Measurements from ENCODE around the gene PROKR1.
A peak's percentile ranks its signal among the peaks of the same experiment; 100 is the strongest.

The PROKR1 gene

GRCh38 chr2:68620772-68621171 is 22.6 kb upstream of the PROKR1 start:
- no peaks in the 10 kb centered on the region for H3K4me1 ChIP-seq (ENCODE audit: insufficient read depth, low read length)
- no peak overlapping the region for H3K27ac ChIP-seq (ENCODE audit: low read depth, low read length)
- H3K4me3 ChIP-seq (ENCODE audit: low read length), result no peak overlapping the region
- H3K36me3 ChIP-seq (ENCODE audit: insufficient read depth, low read length), result no peaks in the 10 kb centered on the region
- H3K27me3 ChIP-seq (ENCODE audit: insufficient read depth, low read length), result no peaks in the 10 kb centered on the region
- peaks cover 6% of the 10 kb centered on the region; the same call in 1 of the 2 replicates for H3K9me3 ChIP-seq (ENCODE audit: insufficient read depth, low read depth, low read length)
- H3K9ac ChIP-seq (ENCODE audit: low read depth, low read length), result no peak overlapping the region

GRCh38 chr2:68623820-68624219 is 19.6 kb upstream of the PROKR1 start:
- Histone ChIP-seq H3K4me3 (ENCODE audit: low read length) (no peak overlapping the region), H3K27ac (ENCODE audit: low read depth, low read length) (no peak overlapping the region), H3K27me3 (ENCODE audit: insufficient read depth, low read length) (no peaks in the 10 kb centered on the region), H3K9me3 (ENCODE audit: insufficient read depth, low read depth, low read length) (peaks cover 6% of the 10 kb centered on the region; the same call in 1 of the 2 replicates), H3K4me1 (ENCODE audit: insufficient read depth, low read length) (no peaks in the 10 kb centered on the region), H3K36me3 (ENCODE audit: insufficient read depth, low read length) (no peaks in the 10 kb centered on the region), H3K9ac (ENCODE audit: low read depth, low read length) (no peak overlapping the region)
- WGBS, result 97% methylated on average over 6 of the region's 6 CpGs

- Histone ChIP-seq H3K27ac (ENCODE audit: low read depth, low read length) (no peak overlapping the region), H3K36me3 (ENCODE audit: insufficient read depth, low read length) (no peaks in the 10 kb centered on the region), H3K27me3 (ENCODE audit: insufficient read depth, low read length) (no peaks in the 10 kb centered on the region), H3K9me3 (ENCODE audit: insufficient read depth, low read depth, low read length) (peaks cover 3% of the 10 kb centered on the region; the same call in 1 of the 2 replicates), H3K9ac (ENCODE audit: low read depth, low read length) (no peak overlapping the region), H3K4me3 (ENCODE audit: low read length) (no peak overlapping the region), H3K4me1 (ENCODE audit: insufficient read depth, low read length) (no peaks in the 10 kb centered on the region)
- WGBS, result 95% methylated on average over 3 of the region's 3 CpGs
Measured at GRCh38 chr2:68627615-68628014, 15.8 kb upstream of the PROKR1 start.

GRCh38 chr2:68632021-68632420 is 11.4 kb upstream of the PROKR1 start:
- WGBS, result 93% methylated on average over 3 of the region's 3 CpGs
- no peak overlapping the region for H3K9ac ChIP-seq (ENCODE audit: low read depth, low read length)

GRCh38 chr2:68637047-68637446 is 6.3 kb upstream of the PROKR1 start:
- 64% methylated on average over 3 of the region's 3 CpGs for WGBS
- H3K9ac ChIP-seq (ENCODE audit: low read depth, low read length), result no peak overlapping the region
- peaks cover 2% of the 10 kb centered on the region for H3K27me3 ChIP-seq (ENCODE audit: insufficient read depth, low read length)
- no peak overlapping the region for H3K27ac ChIP-seq (ENCODE audit: low read depth, low read length)
- H3K9me3 ChIP-seq (ENCODE audit: insufficient read depth, low read depth, low read length), result no peaks in the 10 kb centered on the region
- H3K4me3 ChIP-seq (ENCODE audit: low read length), result no peak overlapping the region
- H3K36me3 ChIP-seq (ENCODE audit: insufficient read depth, low read length), result no peaks in the 10 kb centered on the region
- H3K4me1 ChIP-seq (ENCODE audit: insufficient read depth, low read length), result no peaks in the 10 kb centered on the region

More at GRCh38 chr2:68632021-68632420, 11.4 kb upstream of the PROKR1 start:
- Histone ChIP-seq H3K36me3 (ENCODE audit: insufficient read depth, low read length) (no peaks in the 10 kb centered on the region), H3K4me1 (ENCODE audit: insufficient read depth, low read length) (no peaks in the 10 kb centered on the region), H3K27ac (ENCODE audit: low read depth, low read length) (no peak overlapping the region), H3K4me3 (ENCODE audit: low read length) (no peak overlapping the region), H3K9me3 (ENCODE audit: insufficient read depth, low read depth, low read length) (no peaks in the 10 kb centered on the region), H3K27me3 (ENCODE audit: insufficient read depth, low read length) (no peaks in the 10 kb centered on the region)

GRCh38 chr2:68643874-68644485 is 601 bp downstream of the PROKR1 start:
- peaks cover 41% of the 10 kb centered on the region for H3K27me3 ChIP-seq (ENCODE audit: insufficient read depth, low read length)
- H3K4me1 ChIP-seq (ENCODE audit: insufficient read depth, low read length), result no peaks in the 10 kb centered on the region
- peak overlapping the region; percentile 76 for H3K4me3 ChIP-seq (ENCODE audit: low read length)
- H3K36me3 ChIP-seq (ENCODE audit: insufficient read depth, low read length), result no peaks in the 10 kb centered on the region
- peak overlapping the region; percentile 65 for H3K9ac ChIP-seq (ENCODE audit: low read depth, low read length)
- H3K27ac ChIP-seq (ENCODE audit: low read depth, low read length), result no peak overlapping the region
- no peaks in the 10 kb centered on the region for H3K9me3 ChIP-seq (ENCODE audit: insufficient read depth, low read depth, low read length)
- 7% methylated on average over 16 of the region's 17 CpGs for WGBS

- no peaks in the 10 kb centered on the region for H3K9me3 ChIP-seq (ENCODE audit: insufficient read depth, low read depth, low read length)
- H3K27ac ChIP-seq (ENCODE audit: low read depth, low read length), result no peak overlapping the region
- H3K4me3 ChIP-seq (ENCODE audit: low read length), result no peak overlapping the region
- no peaks in the 10 kb centered on the region for H3K36me3 ChIP-seq (ENCODE audit: insufficient read depth, low read length)
- no peaks in the 10 kb centered on the region for H3K4me1 ChIP-seq (ENCODE audit: insufficient read depth, low read length)
- H3K9ac ChIP-seq (ENCODE audit: low read depth, low read length), result no peak overlapping the region
- peaks cover 41% of the 10 kb centered on the region for H3K27me3 ChIP-seq (ENCODE audit: insufficient read depth, low read length)
Measured at GRCh38 chr2:68645523-68645922, 2.1 kb downstream of the PROKR1 start.

GRCh38 chr2:68646303-68646702 is 2.9 kb downstream of the PROKR1 start:
- Histone ChIP-seq H3K27ac (ENCODE audit: low read depth, low read length) (no peak overlapping the region), H3K4me3 (ENCODE audit: low read length) (no peak overlapping the region), H3K9me3 (ENCODE audit: insufficient read depth, low read depth, low read length) (no peaks in the 10 kb centered on the region), H3K4me1 (ENCODE audit: insufficient read depth, low read length) (no peaks in the 10 kb centered on the region), H3K36me3 (ENCODE audit: insufficient read depth, low read length) (no peaks in the 10 kb centered on the region), H3K9ac (ENCODE audit: low read depth, low read length) (no peak overlapping the region), H3K27me3 (ENCODE audit: insufficient read depth, low read length) (peaks cover 41% of the 10 kb centered on the region)
- WGBS, result 92% methylated on average over 1 of the region's 3 CpGs

GRCh38 chr2:68650645-68651044 is 7.3 kb downstream of the PROKR1 start:
- Histone ChIP-seq H3K9ac (ENCODE audit: low read depth, low read length) (no peak overlapping the region), H3K27ac (ENCODE audit: low read depth, low read length) (no peak overlapping the region), H3K4me1 (ENCODE audit: insufficient read depth, low read length) (peaks cover 8% of the 10 kb centered on the region; the same call in 1 of the 2 replicates), H3K9me3 (ENCODE audit: insufficient read depth, low read depth, low read length) (no peaks in the 10 kb centered on the region), H3K36me3 (ENCODE audit: insufficient read depth, low read length) (no peaks in the 10 kb centered on the region), H3K27me3 (ENCODE audit: insufficient read depth, low read length) (peaks cover 2% of the 10 kb centered on the region; the same call in 1 of the 2 replicates), H3K4me3 (ENCODE audit: low read length) (no peak overlapping the region)
- 100% methylated on average over 1 of the region's 1 CpG for WGBS

- no peak overlapping the region for H3K27ac ChIP-seq (ENCODE audit: low read depth, low read length)
- no peak overlapping the region for H3K4me3 ChIP-seq (ENCODE audit: low read length)
- H3K9ac ChIP-seq (ENCODE audit: low read depth, low read length), result no peak overlapping the region
- no peaks in the 10 kb centered on the region for H3K27me3 ChIP-seq (ENCODE audit: insufficient read depth, low read length)
- no peaks in the 10 kb centered on the region for H3K9me3 ChIP-seq (ENCODE audit: insufficient read depth, low read depth, low read length)
- H3K36me3 ChIP-seq (ENCODE audit: insufficient read depth, low read length), result no peaks in the 10 kb centered on the region
- H3K4me1 ChIP-seq (ENCODE audit: insufficient read depth, low read length), result peaks cover 8% of the 10 kb centered on the region; the same call in 1 of the 2 replicates
- 89% methylated on average over 9 of the region's 9 CpGs for WGBS
Measured at GRCh38 chr2:68653034-68653433, 9.7 kb downstream of the PROKR1 start.

GRCh38 chr2:68653538-68653982 is 10.2 kb downstream of the PROKR1 start:
- H3K27ac ChIP-seq (ENCODE audit: low read depth, low read length), result no peak overlapping the region
- 35% methylated on average over 8 of the region's 10 CpGs for WGBS
- H3K9ac ChIP-seq (ENCODE audit: low read depth, low read length), result no peak overlapping the region

GRCh38 chr2:68658266-68658665 is 14.9 kb downstream of the PROKR1 start:
- Histone ChIP-seq H3K4me1 (ENCODE audit: insufficient read depth, low read length) (peaks cover 4% of the 10 kb centered on the region; the same call in 1 of the 2 replicates), H3K9ac (ENCODE audit: low read depth, low read length) (no peak overlapping the region), H3K9me3 (ENCODE audit: insufficient read depth, low read depth, low read length) (no peaks in the 10 kb centered on the region), H3K36me3 (ENCODE audit: insufficient read depth, low read length) (no peaks in the 10 kb centered on the region), H3K27ac (ENCODE audit: low read depth, low read length) (no peak overlapping the region), H3K27me3 (ENCODE audit: insufficient read depth, low read length) (no peaks in the 10 kb centered on the region), H3K4me3 (ENCODE audit: low read length) (no peak overlapping the region)
- 95% methylated on average over 6 of the region's 6 CpGs for WGBS

More at GRCh38 chr2:68653538-68653982, 10.2 kb downstream of the PROKR1 start:
- Histone ChIP-seq H3K4me1 (ENCODE audit: insufficient read depth, low read length) (peaks cover 8% of the 10 kb centered on the region; the same call in 1 of the 2 replicates), H3K27me3 (ENCODE audit: insufficient read depth, low read length) (no peaks in the 10 kb centered on the region), H3K9me3 (ENCODE audit: insufficient read depth, low read depth, low read length) (no peaks in the 10 kb centered on the region), H3K36me3 (ENCODE audit: insufficient read depth, low read length) (no peaks in the 10 kb centered on the region), H3K4me3 (ENCODE audit: low read length) (no peak overlapping the region)

Measured in HUES64 (cell line).